ENCODE data around the gene APH1B. TPM values are rescaled to one million over a fixed set of nuclear protein-coding genes. Genes with fewer than 3 reads are reported as not detected.

APH1B gene
- total and polyA plus RNA-seq, 4 donors, result 2.0 to 10.6 (median 4.6) TPM

GRCh38 chr15:63339006-63339766 lies 61.8 kb downstream of the APH1B start:
- Histone ChIP-seq H3K27me3 (ENCODE audit: control insufficient read depth in 4 of 4, insufficient read depth in 4 of 4, low read length in 3 of 4) (no peaks in the 10 kb centered on the region), H3K4me1 (ENCODE audit: control insufficient read depth in 4 of 4, insufficient read depth in 4 of 4, low read length in 3 of 4) (peaks cover 0 to 14% (median 8%) of the 10 kb centered on the region in 4 donors), H3K27ac (ENCODE audit: low read depth in 1 of 2, low read length in 2 of 2) (no peak overlapping the region), H3K4me3 (ENCODE audit: low read depth in 1 of 3, low read length in 3 of 3) (no peak overlapping the region), H3K36me3 (ENCODE audit: control insufficient read depth in 4 of 4, insufficient read depth in 3 of 4, low read depth in 1 of 4, low read length in 3 of 4) (no peaks in the 10 kb centered on the region), H3K9ac (ENCODE audit: low read depth in 1 of 2, low read length in 2 of 2) (no peak overlapping the region), H3K9me3 (ENCODE audit: control insufficient read depth in 4 of 4, low read length in 3 of 4) (no peaks in the 10 kb centered on the region)
- 95% methylated on average over 10 of the region's 10 CpGs for whole genome bisulfite sequencing
- TF ChIP-seq NR2F2 (IDR thresholded peaks at IDR 0.05) (no peak), HNF4G (IDR thresholded peaks at IDR 0.05) (no peak), YY1 (IDR thresholded peaks at IDR 0.05) (no peak), REST (IDR thresholded peaks at IDR 0.05) (no peak), JUND (IDR thresholded peaks at IDR 0.05) (no peak), TAF1 (conservative IDR thresholded peaks at IDR 0.05) (no peak), HNF4A (conservative IDR thresholded peaks at IDR 0.05) (no peak), SP1 (IDR thresholded peaks at IDR 0.05) (no peak), MAX (IDR thresholded peaks at IDR 0.05) (no peak), ATF3 (IDR thresholded peaks at IDR 0.05) (no peak), EGR1 (IDR thresholded peaks at IDR 0.05; ENCODE audit: low read depth in 2 of 2) (no peak), CTCF (IDR thresholded peaks at IDR 0.05; ENCODE audit: low read depth, low read length, missing input control) (no peak)
- no peak for DNase-seq (ENCODE audit: low spot score)

GRCh38 chr15:63339836-63340235 lies 62.4 kb downstream of the APH1B start:
- Histone ChIP-seq H3K4me1 (ENCODE audit: control insufficient read depth in 4 of 4, insufficient read depth in 4 of 4, low read length in 3 of 4) (peaks cover 0 to 14% (median 8%) of the 10 kb centered on the region in 4 donors), H3K9ac (ENCODE audit: low read depth in 1 of 2, low read length in 2 of 2) (no peak overlapping the region), H3K36me3 (ENCODE audit: control insufficient read depth in 4 of 4, insufficient read depth in 3 of 4, low read depth in 1 of 4, low read length in 3 of 4) (no peaks in the 10 kb centered on the region), H3K9me3 (ENCODE audit: control insufficient read depth in 4 of 4, low read length in 3 of 4) (no peaks in the 10 kb centered on the region), H3K27ac (ENCODE audit: low read depth in 1 of 2, low read length in 2 of 2) (no peak overlapping the region), H3K27me3 (ENCODE audit: control insufficient read depth in 4 of 4, insufficient read depth in 4 of 4, low read length in 3 of 4) (no peaks in the 10 kb centered on the region), H3K4me3 (ENCODE audit: low read depth in 1 of 3, low read length in 3 of 3) (no peak overlapping the region)
- WGBS, result 30% methylated on average over 1 of the region's 1 CpG
- TF ChIP-seq HNF4A (conservative IDR thresholded peaks at IDR 0.05) (no peak), MAX (IDR thresholded peaks at IDR 0.05) (no peak), SP1 (IDR thresholded peaks at IDR 0.05) (no peak)
- DNase-seq (ENCODE audit: low spot score), result no peak
